Common myeloid progenitor, CD34-positive (primary cell): Measurements from ENCODE around the gene SSR1.

Experiments
- CTCF ChIA-PET: fragments of 350-600 bp; sonication (Branson Sonifier 250); formaldehyde crosslinking; loops from one replicate; lab custom pipeline; 2021; ENCODE audit warnings: antibody characterized with exemption; lab: Charles Lee
- POLR2A ChIA-PET: fragments of 350-600 bp; sonication (Branson Sonifier 250); formaldehyde crosslinking; loops from one replicate; lab custom pipeline; 2021; ENCODE audit warnings: antibody characterized with exemption; lab: Charles Lee
- DNase-seq, 3 donors: peaks; one replicate each; pipeline versions ENCODE4 v3.0.0 to v3.0.0-alpha.2; 2013
- H3K27ac ChIP-seq, 2 experiments: 1 replicate in 1 of 2; 2 replicates in 1 of 2; pipeline ENCODE4 v1.7.0; 2013; ENCODE audit warnings: inconsistent platforms in 2 of 2, low read length in 2 of 2, mild to moderate bottlenecking in 2 of 2, low read depth in 1 of 2, moderate library complexity in 1 of 2; ENCODE audit not compliant: severe bottlenecking in 2 of 2, insufficient read depth in 1 of 2, poor library complexity in 1 of 2
- H3K27me3 ChIP-seq, 5 experiments: replicated peaks in 2 of 5; 1 replicate in 3 of 5; 2 replicates in 2 of 5; pipeline versions ENCODE4 v1.6.1 to v1.7.0; 2013; ENCODE audit warnings: low read length in 4 of 5, mild to moderate bottlenecking in 2 of 5, moderate library complexity in 2 of 5, inconsistent platforms in 1 of 5; ENCODE audit not compliant: insufficient read depth in 5 of 5, control insufficient read depth in 4 of 5
- H3K36me3 ChIP-seq, 4 experiments: 1 replicate in 2 of 4; 2 replicates in 2 of 4; pipeline versions ENCODE4 v1.6.1 to v1.7.0; 2013; ENCODE audit warnings: low read length in 3 of 4, control low read depth in 1 of 4, mild to moderate bottlenecking in 1 of 4; ENCODE audit not compliant: control insufficient read depth in 4 of 4, insufficient read depth in 4 of 4
- H3K4me1 ChIP-seq, 4 experiments: 1 replicate in 3 of 4; 2 replicates in 1 of 4; pipeline versions ENCODE4 v1.6.1 to v1.7.1; 2013; ENCODE audit warnings: low read length in 3 of 4, mild to moderate bottlenecking in 3 of 4, control low read depth in 1 of 4, inconsistent platforms in 1 of 4, moderate library complexity in 1 of 4; ENCODE audit not compliant: control insufficient read depth in 4 of 4, insufficient read depth in 4 of 4; ENCODE audit errors: control extremely low read depth in 1 of 4
- H3K4me3 ChIP-seq, 7 experiments: 1 replicate in 4 of 7; 2 replicates in 3 of 7; pipeline versions ENCODE4 v1.5.1 to v1.7.0; 2013; ENCODE audit warnings: mild to moderate bottlenecking in 7 of 7, low read length in 6 of 7, moderate library complexity in 6 of 7, inconsistent platforms in 2 of 7, low read depth in 2 of 7, control low read depth in 1 of 7; ENCODE audit not compliant: insufficient read depth in 4 of 7, control insufficient read depth in 1 of 7; ENCODE audit errors: extremely low read depth in 1 of 7
- H3K9me3 ChIP-seq, 5 experiments: 1 replicate in 4 of 5; 2 replicates in 1 of 5; pipeline versions ENCODE4 v1.6.1 to v1.7.1; 2013; ENCODE audit warnings: low read length in 4 of 5, mild to moderate bottlenecking in 2 of 5, inconsistent platforms in 1 of 5, low read depth in 1 of 5, moderate library complexity in 1 of 5; ENCODE audit not compliant: control insufficient read depth in 4 of 5, insufficient read depth in 2 of 5; ENCODE audit errors: control extremely low read depth in 1 of 5
- WGBS: methylation state at CpG from one replicate; pipeline ENCODE4 v1.1.5; 2013; ENCODE audit not compliant: insufficient coverage; 5-methylcytosine and 5-hydroxymethylcytosine counted together

SSR1 gene

DNA sequence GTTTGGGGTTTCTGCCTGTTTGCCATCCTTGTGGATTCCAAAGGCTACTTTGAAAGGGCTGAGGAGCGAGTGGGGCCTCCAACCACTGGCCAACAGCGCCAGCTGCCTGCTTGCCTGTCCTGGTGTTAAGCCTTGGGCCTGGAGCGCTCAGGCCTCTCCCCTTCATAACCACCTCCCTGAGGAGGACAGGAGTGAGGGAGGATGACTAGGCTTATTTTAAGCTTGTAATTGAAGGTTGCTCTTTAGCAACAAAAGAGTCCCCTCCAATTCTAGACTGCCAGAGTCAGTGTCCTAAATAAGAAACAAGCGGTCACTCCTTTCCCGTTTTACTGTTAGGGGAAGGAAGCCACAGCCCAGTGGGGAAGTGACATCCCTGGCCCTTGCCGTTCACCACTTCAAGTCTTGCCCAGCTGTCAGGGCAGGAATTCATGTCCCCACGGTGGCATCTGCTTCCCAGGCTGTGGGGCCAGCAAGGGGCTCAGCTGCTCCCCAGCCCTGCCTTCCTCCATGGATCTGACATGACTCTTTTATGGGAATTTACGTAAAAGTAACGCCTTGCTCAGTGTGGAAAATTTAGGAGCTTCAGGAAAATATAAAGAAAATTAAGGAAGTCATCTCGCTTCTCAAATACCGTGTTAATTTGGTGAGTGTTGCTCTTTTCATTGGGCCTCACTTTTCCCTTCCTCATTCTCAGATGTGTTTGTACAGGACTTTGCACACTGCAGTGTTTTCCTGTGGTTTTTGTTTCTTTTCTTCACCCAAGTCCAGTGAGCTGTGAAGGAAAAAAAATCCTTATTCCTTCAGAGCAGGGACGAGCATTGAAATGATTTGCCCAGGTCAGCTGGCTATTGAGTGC, 57.8 kb downstream of the SSR1 start:
- Histone ChIP-seq H3K27me3 (no peaks in the 10 kb centered on the region), H3K4me3 (peak overlapping the region in 3 of 7 experiments; percentile 28 to 38 (median 37)), H3K9me3 (peaks cover 0 to 4% (median 0%) of the 10 kb centered on the region in 5 experiments), H3K36me3 (peaks cover under 1 to 22% (median 10%) of the 10 kb centered on the region in 4 experiments), H3K27ac (peak overlapping the region; percentile 38 to 54), H3K4me1 (peaks cover 0 to 40% (median 22%) of the 10 kb centered on the region in 4 experiments)
- DNase-seq: peak; percentile 22 to 65 (median 58)
- ChIA-PET CTCF (interaction anchor here (1.0 to 5.5 kb wide), 6 partner anchors 9 to 532 kb away, joined by 3 to 38 read pairs (median 6); no protein-coding TSS in a partner anchor), POLR2A (interaction anchor here (0.6 kb wide), 2 partner anchors 11 to 38 kb away, joined by 3 to 4 read pairs; no protein-coding TSS in a partner anchor)
- 16% methylated on average over 7 of the region's 12 CpGs for WGBS

DNA sequence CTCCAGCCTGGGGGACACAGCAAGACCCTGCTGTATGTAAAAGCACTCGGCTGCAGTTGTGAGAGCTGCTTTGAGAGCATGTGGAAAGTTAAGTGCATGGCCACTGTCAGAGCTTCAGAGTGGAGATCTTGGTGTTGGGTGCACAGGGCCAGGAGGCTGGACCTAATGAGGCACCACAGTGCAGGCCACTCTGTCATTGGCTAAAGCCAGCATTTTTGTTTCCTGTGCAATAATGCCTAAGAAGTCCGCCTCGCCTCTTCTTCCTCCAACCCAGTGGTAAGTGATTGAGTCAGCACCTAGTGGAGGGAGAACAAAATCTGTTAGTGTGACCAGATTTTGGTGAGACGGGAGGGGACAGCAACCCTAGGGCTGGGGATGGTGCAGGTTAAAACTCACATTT, 60.6 kb downstream of the SSR1 start:
- CTCF ChIA-PET: interaction anchor here (0.5 to 5.5 kb wide), 4 partner anchors 9 to 480 kb away, joined by 3 to 38 read pairs (median 4); no protein-coding TSS in a partner anchor
- Histone ChIP-seq H3K9me3 (peaks cover 0 to 4% (median 0%) of the 10 kb centered on the region in 5 experiments), H3K27ac (no peak overlapping the region), H3K4me1 (peaks cover 0 to 39% (median 30%) of the 10 kb centered on the region in 4 experiments), H3K27me3 (no peaks in the 10 kb centered on the region), H3K4me3 (no peak overlapping the region), H3K36me3 (peaks cover 6 to 50% (median 33%) of the 10 kb centered on the region in 4 experiments)
- WGBS: 94% methylated on average over 3 of the region's 4 CpGs
- DNase-seq: no peak
- POLR2A ChIA-PET: interaction anchor here (0.8 kb wide), 1 partner anchor 8 kb away, joined by 4 read pairs; no protein-coding TSS in a partner anchor

DNA sequence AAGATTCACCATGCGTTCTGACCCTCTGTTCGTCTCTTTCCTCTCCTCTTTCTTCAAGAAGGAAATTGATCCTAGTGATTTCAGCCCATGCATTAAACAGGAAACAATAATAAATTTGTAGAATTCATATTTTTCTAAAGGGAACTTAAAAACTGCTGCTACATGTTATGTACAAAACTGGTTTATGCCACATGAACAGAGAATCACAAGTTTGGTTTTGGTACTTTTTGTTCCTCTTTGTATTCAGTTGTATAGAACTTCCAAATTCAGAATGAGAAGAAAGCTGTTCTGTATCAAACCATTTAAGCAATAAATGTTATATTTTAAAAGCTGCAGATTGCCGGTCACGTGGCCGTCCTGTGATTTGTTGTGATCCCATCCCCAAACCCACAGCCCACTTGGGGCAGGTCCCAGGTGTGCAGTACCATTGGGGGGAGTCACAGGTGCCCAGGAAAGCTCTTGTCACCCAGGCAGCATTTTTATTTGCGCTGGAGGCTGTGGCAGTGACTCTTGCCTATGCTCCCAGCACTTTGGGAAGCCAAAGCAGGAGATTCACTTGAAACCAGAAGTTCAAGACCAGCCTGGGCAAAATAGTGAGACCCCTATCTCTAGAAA, 61.2 kb downstream of the SSR1 start:
- CTCF ChIA-PET: interaction anchor here (0.5 to 5.5 kb wide), 6 partner anchors 9 to 530 kb away, joined by 3 to 38 read pairs (median 4); no protein-coding TSS in a partner anchor
- peaks cover 0 to 4% (median 0%) of the 10 kb centered on the region in 5 experiments for H3K9me3 ChIP-seq
- POLR2A ChIA-PET: interaction anchor here (0.8 kb wide), 1 partner anchor 9 kb away, joined by 4 read pairs; no protein-coding TSS in a partner anchor

DNA sequence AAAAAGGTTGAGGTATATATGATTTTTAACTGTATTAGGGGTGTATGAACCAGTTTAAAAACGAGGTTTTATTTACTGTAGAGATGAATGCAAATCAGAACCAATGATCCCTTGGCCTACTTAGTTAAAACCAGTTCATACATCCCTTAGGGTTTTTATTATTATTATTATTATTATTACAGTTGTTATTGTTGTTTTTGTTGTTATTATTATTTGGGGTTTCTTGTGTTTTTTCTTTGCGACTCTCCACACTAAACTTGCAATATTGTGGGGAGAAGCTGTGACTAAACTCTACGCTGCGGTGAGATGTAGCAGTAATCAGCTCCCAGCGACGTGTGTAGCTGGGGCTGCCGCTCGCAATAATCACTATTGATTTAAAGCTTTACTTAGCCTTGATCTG, 62.2 kb downstream of the SSR1 start:
- H3K4me3 ChIP-seq: no peak overlapping the region
- H3K9me3 ChIP-seq: peaks cover 0 to 1% (median 0%) of the 10 kb centered on the region in 5 experiments
- ChIA-PET POLR2A (no interaction called here), CTCF (interaction anchor here (0.9 to 5.5 kb wide), 5 partner anchors 8 to 574 kb away, joined by 3 to 38 read pairs (median 5); no protein-coding TSS in a partner anchor)
- peaks cover 6 to 66% (median 47%) of the 10 kb centered on the region in 4 experiments for H3K36me3 ChIP-seq
- no peak overlapping the region for H3K27ac ChIP-seq
- 97% methylated on average over 6 of the region's 8 CpGs for WGBS
- no peak for DNase-seq
- no peaks in the 10 kb centered on the region for H3K27me3 ChIP-seq
- H3K4me1 ChIP-seq: peaks cover 0 to 37% (median 29%) of the 10 kb centered on the region in 4 experiments

More for the DNA sequence above, 61.2 kb downstream of the SSR1 start:
- Histone ChIP-seq H3K36me3 (peaks cover 6 to 56% (median 39%) of the 10 kb centered on the region in 4 experiments), H3K4me1 (peaks cover 0 to 39% (median 30%) of the 10 kb centered on the region in 4 experiments), H3K27me3 (no peaks in the 10 kb centered on the region), H3K4me3 (no peak overlapping the region), H3K27ac (no peak overlapping the region)
- DNase-seq: no peak
- WGBS: 91% methylated on average over 4 of the region's 6 CpGs

GRCh38 chr6:7249946-7250643, 62.9 kb downstream of the SSR1 start:
- H3K4me1 ChIP-seq: peaks cover 0 to 30% (median 23%) of the 10 kb centered on the region in 4 experiments
- CTCF ChIA-PET: interaction anchor here (1.0 to 1.1 kb wide), 2 partner anchors 66 to 573 kb away, joined by 3 to 5 read pairs; no protein-coding TSS in a partner anchor
- H3K9me3 ChIP-seq: no peaks in the 10 kb centered on the region
- no peak overlapping the region for H3K27ac ChIP-seq
- no peaks in the 10 kb centered on the region for H3K27me3 ChIP-seq
- 62% methylated on average over 6 of the region's 7 CpGs for WGBS
- DNase-seq: peak in 1 of 3 donors; percentile 31
- peaks cover 6 to 72% (median 50%) of the 10 kb centered on the region in 4 experiments for H3K36me3 ChIP-seq
- H3K4me3 ChIP-seq: no peak overlapping the region
- POLR2A ChIA-PET: no interaction called here

- POLR2A ChIA-PET: no interaction called here
- no peak overlapping the region for H3K27ac ChIP-seq
- H3K27me3 ChIP-seq: no peaks in the 10 kb centered on the region
- CTCF ChIA-PET: interaction anchor here (0.9 kb wide), 1 partner anchor 13 kb away, joined by 4 read pairs; no protein-coding TSS in a partner anchor
- H3K9me3 ChIP-seq: no peaks in the 10 kb centered on the region
- DNase-seq: no peak
- no CpG with 5 or more reads among the region's 2 CpGs for WGBS
- H3K4me3 ChIP-seq: no peak overlapping the region
- H3K4me1 ChIP-seq: peaks cover 0 to 23% (median 16%) of the 10 kb centered on the region in 4 experiments
- peaks cover 6 to 77% (median 51%) of the 10 kb centered on the region in 4 experiments for H3K36me3 ChIP-seq
Measured at GRCh38 chr6:7249391-7249790, 63.6 kb downstream of the SSR1 start.
